CD14-positive monocyte (primary cell): Measurements from ENCODE around the gene SLC9A8. TPM values are rescaled to one million over a fixed set of nuclear protein-coding genes. Genes with fewer than 3 reads are reported as not detected.

Source experiments
- DNase-seq, 3 donors: peaks; one replicate each; pipeline ENCODE4 v3.0.0-alpha.2; 2011 to 2022
- H2AFZ ChIP-seq: 2 replicates; pipeline ENCODE4 v1.6.0; 2012; ENCODE audit warnings: mild to moderate bottlenecking, low read depth, low read length, inconsistent platforms; ENCODE audit not compliant: insufficient read depth, poor library complexity, severe bottlenecking
- H3K27ac ChIP-seq, 2 donors: 1 replicate in 1 of 2; 2 replicates in 1 of 2; pipeline ENCODE4 v1.5.1; 2012 to 2013; ENCODE audit warnings: low read length in 2 of 2, control low read depth in 1 of 2, inconsistent platforms in 1 of 2, low read depth in 1 of 2, mild to moderate bottlenecking in 1 of 2
- H3K27me3 ChIP-seq, 2 donors: one replicate each; pipeline versions ENCODE4 v1.6.0 to v1.6.1; 2011 to 2013; ENCODE audit warnings: low read length in 2 of 2; ENCODE audit not compliant: control insufficient read depth in 2 of 2, insufficient read depth in 2 of 2
- H3K36me3 ChIP-seq, 2 donors: replicated peaks in 1 of 2; 1 replicate in 1 of 2; 2 replicates in 1 of 2; pipeline versions ENCODE4 v1.5.1 to v1.6.1; 2012 to 2013; ENCODE audit warnings: low read length in 2 of 2, control low read depth in 1 of 2, inconsistent platforms in 1 of 2, mild to moderate bottlenecking in 1 of 2; ENCODE audit not compliant: insufficient read depth in 2 of 2, control insufficient read depth in 1 of 2
- H3K4me1 ChIP-seq, 2 donors: 1 replicate in 1 of 2; 2 replicates in 1 of 2; pipeline versions ENCODE4 v1.5.1 to v1.6.1; 2012 to 2013; ENCODE audit warnings: low read length in 2 of 2, control low read depth in 1 of 2, inconsistent platforms in 1 of 2, mild to moderate bottlenecking in 1 of 2, moderate library complexity in 1 of 2; ENCODE audit not compliant: insufficient read depth in 2 of 2, control insufficient read depth in 1 of 2
- H3K4me2 ChIP-seq: replicated peaks from 2 replicates; pipeline ENCODE3; 2012; ENCODE audit warnings: low read length, moderate library complexity, mild to moderate bottlenecking; ENCODE audit not compliant: poor library complexity, severe bottlenecking; ENCODE audit errors: extremely low read depth
- H3K4me3 ChIP-seq, 3 experiments: fragments of 200-600 bp in 1 of 3; sonication (generic) in 1 of 3; replicated peaks in 1 of 3; 1 replicate in 2 of 3; 2 replicates in 1 of 3; pipeline ENCODE4 v1.5.1; 2011 to 2013; ENCODE audit warnings: low read length in 3 of 3, mild to moderate bottlenecking in 3 of 3, control low read depth in 2 of 3, low read depth in 2 of 3, inconsistent platforms in 1 of 3, moderate library complexity in 1 of 3
- H3K79me2 ChIP-seq: 2 replicates; pipeline ENCODE4 v1.6.0; 2012; ENCODE audit warnings: mild to moderate bottlenecking, control low read depth, inconsistent platforms, low read length, moderate library complexity; ENCODE audit not compliant: insufficient read depth
- H3K9ac ChIP-seq: 2 replicates; pipeline ENCODE4 v1.6.0; 2017; ENCODE audit warnings: low read length, mild to moderate bottlenecking; ENCODE audit not compliant: insufficient read depth, poor library complexity, severe bottlenecking
- H3K9me3 ChIP-seq, 2 donors: replicated peaks in 1 of 2; 1 replicate in 1 of 2; 2 replicates in 1 of 2; pipeline versions ENCODE4 v1.5.1 to v1.6.1; 2012 to 2013; ENCODE audit warnings: low read length in 2 of 2, control low read depth in 1 of 2; ENCODE audit not compliant: control insufficient read depth in 1 of 2, insufficient read depth in 1 of 2
- H4K20me1 ChIP-seq: 2 replicates; pipeline ENCODE4 v1.6.0; 2012; ENCODE audit warnings: mild to moderate bottlenecking, low read length, control low read depth, moderate library complexity; ENCODE audit not compliant: insufficient read depth
- H3K27ac Mint-ChIP-seq, 7 donors: one replicate each; pipeline ENCODE4 v1.8.0; 2020; ENCODE audit warnings: mild to moderate bottlenecking in 7 of 7, mixed read lengths in 7 of 7, moderate library complexity in 6 of 7, inconsistent platforms in 2 of 7
- H3K27me3 Mint-ChIP-seq, 3 donors: one replicate each; pipeline ENCODE4 v1.8.0; 2021 to 2022; ENCODE audit warnings: low read depth in 3 of 3, mild to moderate bottlenecking in 3 of 3, mixed read lengths in 3 of 3, moderate library complexity in 3 of 3, inconsistent platforms in 1 of 3
- H3K36me3 Mint-ChIP-seq, 2 donors: one replicate each; pipeline ENCODE4 v1.8.0; 2020; ENCODE audit warnings: mixed read lengths in 2 of 2, inconsistent platforms in 1 of 2, mild to moderate bottlenecking in 1 of 2
- H3K4me1 Mint-ChIP-seq: one replicate; pipeline ENCODE4 v1.8.0; 2020; ENCODE audit warnings: mild to moderate bottlenecking, mixed read lengths
- H3K4me3 Mint-ChIP-seq, 2 donors: one replicate each; pipeline ENCODE4 v1.8.0; 2020; ENCODE audit warnings: mild to moderate bottlenecking in 2 of 2, mixed read lengths in 2 of 2, moderate library complexity in 1 of 2
- H3K9me3 Mint-ChIP-seq, 7 donors: one replicate each; pipeline ENCODE4 v1.8.0; 2020 to 2022; ENCODE audit warnings: mixed read lengths in 7 of 7, mild to moderate bottlenecking in 6 of 7, moderate library complexity in 6 of 7, inconsistent platforms in 2 of 7
- CTCF ChIP-seq: fragments of 200-600 bp; IDR thresholded peaks from one replicate; pipeline ENCODE4 v1.8.0; 2022; ENCODE audit warnings: antibody characterized with exemption, mild to moderate bottlenecking
- WGBS: methylation state at CpG from one replicate; pipeline ENCODE4 v1.1.5; 2013; ENCODE audit warnings: missing lambda C conversion rate; ENCODE audit not compliant: insufficient coverage; 5-methylcytosine and 5-hydroxymethylcytosine counted together
- intact Hi-C, 2 donors: fragments of 100-400 bp; cut with micrococcal nuclease; formaldehyde crosslinking; loops; one replicate each; pipeline versions ENCODE4 v1.15.0 to v1.15.1; 2023
- polyA plus RNA-seq, 3 donors: library from polyadenylated mRNA; depleted of rRNA in 1 of 3; unstranded in 2 of 3; stranded (reverse) in 1 of 3; fragments of 300-500 nt in 2 of 3; fragments of >200 nt in 1 of 3; fragmentation: Illumina TruSeq in 2 of 3; gene quantifications; 1 replicate in 2 of 3; 2 replicates in 1 of 3; pipeline ENCODE4 v1.2.3, GENCODE V29; 2012 to 2021

The SLC9A8 gene
- polyA plus RNA-seq, 3 donors: 3.0 to 14.6 (median 3.3) TPM

GRCh38 chr20:49846206-49846807, 33.7 kb downstream of the SLC9A8 start:
- Mint-ChIP-seq H3K36me3 (peaks cover 56 to 76% of the 10 kb centered on the region in 2 donors), H3K27ac (no peak overlapping the region)
- peaks cover 3 to 7% of the 10 kb centered on the region in 2 donors for H3K4me1 ChIP-seq

More at GRCh38 chr20:49846206-49846807, 33.7 kb downstream of the SLC9A8 start:
- H3K79me2 ChIP-seq: peaks cover 5% of the 10 kb centered on the region
- TF ChIP-seq CTCF: peak; percentile 80
- Mint-ChIP-seq H3K27me3 (no peaks in the 10 kb centered on the region), H3K9me3 (peaks cover 0 to 5% (median 0%) of the 10 kb centered on the region in 7 donors), H3K4me1 (peaks cover 13% of the 10 kb centered on the region), H3K4me3 (no peak overlapping the region)
- no peaks in the 10 kb centered on the region for H3K9me3 ChIP-seq
- no peak overlapping the region for H2AFZ ChIP-seq
- no CpG with 5 or more reads among the region's 6 CpGs for WGBS
- intact Hi-C loops: loop anchor here (2.0 to 5.0 kb wide), 3 partner anchors 236 to 306 kb away; no protein-coding TSS in a partner anchor
- H3K9ac ChIP-seq: no peak overlapping the region
- peak; percentile 34 to 67 (median 54) for DNase-seq
- no peaks in the 10 kb centered on the region for H4K20me1 ChIP-seq
- no peak overlapping the region for H3K27ac ChIP-seq
- H3K27me3 ChIP-seq: no peaks in the 10 kb centered on the region
- H3K4me3 ChIP-seq: no peak overlapping the region
- H3K36me3 ChIP-seq: peaks cover 44 to 66% of the 10 kb centered on the region in 2 donors
- H3K4me2 ChIP-seq: no peak overlapping the region
